A549 (cell line): ENCODE results near the gene MTFMT.

Source experiments
- POLR2A ChIP-seq: IDR thresholded peaks from 2 replicates; pipeline ENCODE4 v1.6.1; 2012; ENCODE audit warnings: mild to moderate bottlenecking, low read length
- RAD21 ChIP-seq, 2 experiments: fragments of >200 bp in 1 of 2; sonication (Bioruptor Twin) in 1 of 2; formaldehyde crosslinking in 1 of 2; IDR thresholded peaks in 1 of 2; conservative IDR thresholded peaks in 1 of 2; 2 replicates in 1 of 2; 3 replicates in 1 of 2; pipeline ENCODE4 v1.6.1; 2012 to 2018; ENCODE audit warnings: inconsistent platforms in 1 of 2
- SMC3 ChIP-seq: fragments of >200 bp; sonication (Bioruptor Twin); formaldehyde crosslinking; IDR thresholded peaks from 3 replicates; pipeline ENCODE4 v1.6.1; 2018; ENCODE audit warnings: inconsistent platforms
- TF ChIP-seq, protein P1 (sequence below): fragments of >200 bp; sonication (Bioruptor Twin); formaldehyde crosslinking; IDR thresholded peaks from 3 replicates; pipeline ENCODE4 v1.5.1; 2016
- TF ChIP-seq, protein P2 (sequence below): fragments of 450-650 bp; IDR thresholded peaks from 2 replicates; pipeline ENCODE4 v1.6.1; 2014; ENCODE audit warnings: antibody characterized with exemption

DNA sequence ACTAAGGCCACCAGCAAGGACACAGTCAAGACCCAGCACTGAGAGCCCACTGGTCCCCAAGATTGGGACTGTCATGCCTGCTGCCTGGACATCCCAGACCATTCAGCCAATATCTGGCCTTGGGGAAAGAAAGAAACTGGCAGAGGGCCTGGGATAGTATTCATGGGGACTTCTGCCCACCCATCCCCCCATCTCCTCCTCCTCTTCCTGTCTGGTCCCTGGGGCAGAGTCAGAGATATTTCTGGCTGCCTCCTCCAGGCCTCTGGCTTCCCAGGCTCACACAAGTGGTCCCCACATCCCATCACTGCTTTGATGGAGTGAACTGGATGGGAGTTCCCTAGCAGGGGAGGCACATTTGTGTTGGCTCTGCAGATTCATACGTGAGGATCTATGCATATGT is 42.6 kb upstream of the MTFMT start:
- no peak for TF ChIP-seq SMC3
- no peak for TF ChIP-seq POLR2A
- TF ChIP-seq, protein P1, sequence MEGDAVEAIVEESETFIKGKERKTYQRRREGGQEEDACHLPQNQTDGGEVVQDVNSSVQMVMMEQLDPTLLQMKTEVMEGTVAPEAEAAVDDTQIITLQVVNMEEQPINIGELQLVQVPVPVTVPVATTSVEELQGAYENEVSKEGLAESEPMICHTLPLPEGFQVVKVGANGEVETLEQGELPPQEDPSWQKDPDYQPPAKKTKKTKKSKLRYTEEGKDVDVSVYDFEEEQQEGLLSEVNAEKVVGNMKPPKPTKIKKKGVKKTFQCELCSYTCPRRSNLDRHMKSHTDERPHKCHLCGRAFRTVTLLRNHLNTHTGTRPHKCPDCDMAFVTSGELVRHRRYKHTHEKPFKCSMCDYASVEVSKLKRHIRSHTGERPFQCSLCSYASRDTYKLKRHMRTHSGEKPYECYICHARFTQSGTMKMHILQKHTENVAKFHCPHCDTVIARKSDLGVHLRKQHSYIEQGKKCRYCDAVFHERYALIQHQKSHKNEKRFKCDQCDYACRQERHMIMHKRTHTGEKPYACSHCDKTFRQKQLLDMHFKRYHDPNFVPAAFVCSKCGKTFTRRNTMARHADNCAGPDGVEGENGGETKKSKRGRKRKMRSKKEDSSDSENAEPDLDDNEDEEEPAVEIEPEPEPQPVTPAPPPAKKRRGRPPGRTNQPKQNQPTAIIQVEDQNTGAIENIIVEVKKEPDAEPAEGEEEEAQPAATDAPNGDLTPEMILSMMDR, result no peak
- no peak for TF ChIP-seq RAD21 (conservative IDR thresholded peaks at IDR 0.05 in 1 of 2, IDR thresholded peaks at IDR 0.05 in 1 of 2)
- TF ChIP-seq, protein P2, sequence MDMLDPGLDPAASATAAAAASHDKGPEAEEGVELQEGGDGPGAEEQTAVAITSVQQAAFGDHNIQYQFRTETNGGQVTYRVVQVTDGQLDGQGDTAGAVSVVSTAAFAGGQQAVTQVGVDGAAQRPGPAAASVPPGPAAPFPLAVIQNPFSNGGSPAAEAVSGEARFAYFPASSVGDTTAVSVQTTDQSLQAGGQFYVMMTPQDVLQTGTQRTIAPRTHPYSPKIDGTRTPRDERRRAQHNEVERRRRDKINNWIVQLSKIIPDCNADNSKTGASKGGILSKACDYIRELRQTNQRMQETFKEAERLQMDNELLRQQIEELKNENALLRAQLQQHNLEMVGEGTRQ, result no peak
